Activated CD4-positive, alpha-beta T cell treated with anti-CD3 and anti-CD28 coated beads, Interleukin-2, Interleukin-6, amounts not matched to agents 100 ng/mL and 50 ng/mL, durations not matched to agents 16 hours and 8 hours (primary cell): ENCODE results near the gene TP53I3.
"Not testable (repeated sequence)": the region's sequence is repeated elsewhere in the genome, so short reads cannot be mapped to it uniquely, and the experiment has no call there.

ENCODE experiments used
- DNase-seq: peaks from one replicate; pipeline ENCODE4 v3.0.0-alpha.2; 2020

TP53I3 gene

DNA sequence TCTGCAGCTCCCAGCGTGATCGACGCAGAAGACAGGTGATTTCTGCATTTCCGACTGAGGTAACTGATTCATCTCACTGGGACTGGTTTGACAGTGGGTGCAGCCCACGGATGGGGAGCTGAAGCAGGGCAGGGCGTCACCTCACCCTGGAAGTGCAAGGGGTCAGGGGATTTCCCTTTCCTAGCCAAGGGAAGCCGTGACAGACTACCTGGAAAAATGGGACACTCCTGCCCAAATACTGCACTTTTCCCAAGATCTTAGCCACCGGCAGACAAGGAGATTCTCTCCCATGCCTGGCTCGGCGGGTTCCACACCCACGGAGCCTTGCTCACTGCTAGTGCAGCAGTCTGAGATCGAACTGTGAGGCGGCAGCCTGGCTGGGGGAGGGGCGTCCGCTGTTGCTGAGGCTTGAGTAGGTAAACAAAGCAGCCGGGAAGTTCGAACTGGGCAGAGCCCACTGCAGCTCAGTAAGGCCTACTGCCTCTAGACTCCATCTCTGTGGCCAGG, 10.6 kb upstream of the TP53I3 start:
- DNase-seq: not testable (repeated sequence)

DNA sequence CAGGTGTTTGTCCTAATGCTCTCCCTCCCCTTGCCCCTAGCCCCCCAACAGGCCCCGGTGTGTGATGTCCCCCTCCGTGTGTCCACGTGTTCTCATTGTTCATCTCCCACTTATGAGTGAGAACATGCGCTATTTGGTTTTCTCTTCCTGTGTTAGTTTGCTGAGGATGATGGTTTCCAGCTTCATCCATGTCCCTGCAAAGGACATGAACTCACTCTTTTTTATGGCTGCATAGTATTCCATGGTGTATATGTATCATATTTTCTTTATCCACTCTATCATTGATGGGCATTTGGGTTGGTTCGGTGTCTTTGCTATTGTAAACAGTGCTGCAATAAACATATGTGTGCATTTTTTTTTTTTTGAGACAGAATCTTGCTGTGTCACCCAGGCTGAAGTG, 8.6 kb upstream of the TP53I3 start:
- DNase-seq: not testable (repeated sequence)

DNA sequence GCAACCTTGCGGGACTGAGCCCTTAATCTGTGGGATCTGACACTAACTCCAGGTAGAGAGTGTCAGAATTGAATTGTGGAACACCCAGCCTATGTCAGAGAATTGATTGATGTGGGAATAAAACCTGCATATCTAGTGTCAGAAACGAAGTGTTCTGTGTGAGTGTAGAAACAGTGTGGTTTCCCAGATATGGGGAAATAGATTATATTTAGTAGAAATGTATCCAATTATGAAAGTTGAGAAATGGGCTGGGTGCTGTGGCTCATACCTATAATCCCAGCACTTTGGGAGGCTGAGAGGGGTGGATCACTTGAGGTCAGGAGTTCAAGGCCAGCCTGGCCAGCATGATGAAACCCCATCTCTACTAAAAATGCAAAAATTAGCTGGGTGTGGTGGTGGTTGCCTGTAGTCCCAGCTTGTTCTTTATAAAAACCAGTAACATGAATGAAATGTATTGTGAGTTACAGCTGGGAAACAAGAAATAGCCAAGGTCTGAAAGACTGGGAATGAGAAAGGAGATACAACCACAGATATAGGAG, 4.3 kb upstream of the TP53I3 start:
- no peak for DNase-seq

DNA sequence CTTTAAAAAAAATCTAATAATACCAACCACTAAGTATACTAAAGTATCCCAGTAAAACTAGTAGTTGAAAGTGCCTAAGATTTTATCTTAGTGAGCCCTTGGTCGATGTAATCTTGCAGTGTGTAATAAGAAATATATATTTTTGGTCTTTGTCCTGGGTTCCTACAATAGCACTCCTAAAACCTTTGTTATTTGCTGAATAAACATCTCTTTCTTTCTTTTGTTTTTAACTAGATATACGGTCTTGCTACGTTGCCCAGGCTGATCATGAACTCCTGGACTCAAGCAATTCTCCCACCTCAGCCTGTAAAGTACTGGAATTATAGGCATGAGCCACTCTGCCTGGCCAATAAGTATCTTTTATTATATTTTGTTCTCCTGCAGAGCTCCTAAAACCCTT, 2.4 kb upstream of the TP53I3 start:
- DNase-seq: no peak

DNA sequence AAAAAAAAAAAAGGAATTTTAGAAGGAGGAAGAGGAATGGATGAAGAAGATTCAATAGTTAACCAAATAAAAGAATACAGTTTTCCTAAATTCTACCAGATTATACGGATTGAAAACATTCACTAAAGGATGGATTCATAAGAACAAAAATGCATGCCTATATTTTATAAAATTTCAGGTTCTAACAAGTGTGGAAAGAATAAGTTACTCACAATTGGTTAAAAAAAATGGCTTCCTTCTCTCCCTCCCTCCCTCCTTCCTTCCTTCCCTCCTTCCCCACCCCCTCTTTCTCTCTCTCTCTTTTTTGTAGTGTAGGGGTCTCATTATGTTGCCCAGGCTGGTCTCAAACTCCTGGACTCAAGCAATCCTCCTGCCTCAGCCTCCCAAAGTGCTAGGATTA, 1.6 kb upstream of the TP53I3 start:
- DNase-seq: no peak

DNA sequence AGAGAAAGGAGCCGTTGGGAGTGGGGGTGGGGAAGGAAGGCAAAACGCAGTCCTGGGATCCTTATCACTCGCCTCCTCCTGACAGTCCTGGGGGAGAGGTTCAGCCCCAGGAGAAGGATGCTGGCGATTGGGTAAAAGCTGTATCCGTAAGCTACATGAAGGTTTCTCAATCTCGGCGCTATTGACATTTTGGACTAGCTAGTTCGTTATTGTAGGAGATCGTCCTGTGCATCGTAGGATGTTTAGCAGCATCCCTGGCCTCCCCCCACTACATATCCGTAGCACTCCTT, 511 bp upstream of the TP53I3 start:
- no peak for DNase-seq

DNA sequence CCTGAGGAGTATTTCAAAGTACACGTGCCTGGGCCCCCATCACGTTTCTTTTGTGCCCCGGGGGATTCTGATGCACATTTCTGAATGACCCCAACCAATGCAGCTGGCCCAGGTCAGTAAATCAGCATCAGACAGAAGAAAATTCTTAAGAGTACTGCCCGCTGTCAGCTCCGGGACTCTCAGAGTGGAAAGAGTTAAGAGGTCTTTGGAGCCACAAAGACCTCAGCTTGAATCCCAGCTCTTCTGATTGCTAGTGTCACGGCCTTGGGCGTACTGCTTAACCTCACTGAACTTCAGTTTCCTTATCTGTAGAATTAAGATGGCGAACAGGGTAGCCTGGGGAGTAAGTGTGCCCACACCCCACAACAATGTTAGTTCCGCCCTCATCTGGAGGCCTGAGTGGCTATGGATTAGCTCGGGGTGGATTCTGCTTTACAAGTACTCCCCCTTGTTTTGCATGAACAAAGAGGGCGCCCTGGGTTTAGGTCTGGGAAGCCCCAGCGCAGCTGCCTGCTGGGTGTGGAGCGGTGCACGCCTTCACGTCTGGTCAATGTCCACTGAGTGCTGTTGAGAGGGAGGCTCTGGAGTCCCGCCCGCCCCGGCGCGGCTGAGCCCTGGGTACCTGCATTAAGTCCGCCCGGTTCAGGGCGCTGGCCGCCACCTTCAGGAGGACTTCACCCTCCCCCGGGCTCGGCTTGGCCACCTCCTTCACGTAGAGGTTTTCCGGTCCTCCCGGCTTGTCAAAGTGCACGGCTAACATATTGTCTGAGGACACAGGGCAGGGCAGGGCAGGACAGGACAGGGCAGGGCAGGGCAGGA, 858 bp downstream of the TP53I3 start:
- peak; percentile 63 for DNase-seq

DNA sequence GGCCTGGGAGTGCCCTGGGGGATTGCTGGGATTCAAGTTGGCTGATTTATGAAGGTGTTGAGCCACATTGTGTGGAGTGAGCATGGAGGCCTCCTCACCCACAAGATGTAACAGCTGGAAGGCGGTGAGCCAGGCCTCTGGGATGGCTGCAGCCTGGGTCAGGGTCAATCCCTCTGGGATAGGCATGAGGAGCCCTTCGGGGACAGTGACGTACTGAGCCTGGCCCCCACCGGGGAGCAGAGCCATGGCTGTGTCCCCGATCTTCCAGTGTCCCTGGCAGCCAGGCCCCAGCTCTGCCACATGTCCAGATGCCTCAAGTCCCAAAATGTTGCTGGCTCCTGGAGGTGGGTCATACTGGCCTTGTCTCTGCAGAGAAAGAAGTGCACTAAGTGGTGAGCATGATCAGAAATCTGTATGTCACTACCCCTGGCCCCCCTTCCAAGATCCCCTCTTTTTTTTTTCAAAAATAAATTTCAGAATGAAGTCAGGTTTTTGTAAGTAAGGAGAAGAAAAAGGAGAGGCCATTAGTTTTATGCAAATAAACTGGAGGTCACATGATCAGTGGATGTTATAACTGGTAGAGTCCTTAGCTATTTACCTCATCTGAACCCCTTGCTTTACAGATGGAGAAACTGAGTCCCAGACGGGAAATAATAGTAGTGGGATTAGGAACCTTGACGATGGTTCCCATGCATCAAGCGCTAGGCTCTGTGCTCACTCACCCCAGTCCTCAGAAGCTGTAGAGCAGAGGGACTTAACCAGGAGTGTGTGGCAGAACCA, 1.7 kb downstream of the TP53I3 start:
- no peak for DNase-seq

DNA sequence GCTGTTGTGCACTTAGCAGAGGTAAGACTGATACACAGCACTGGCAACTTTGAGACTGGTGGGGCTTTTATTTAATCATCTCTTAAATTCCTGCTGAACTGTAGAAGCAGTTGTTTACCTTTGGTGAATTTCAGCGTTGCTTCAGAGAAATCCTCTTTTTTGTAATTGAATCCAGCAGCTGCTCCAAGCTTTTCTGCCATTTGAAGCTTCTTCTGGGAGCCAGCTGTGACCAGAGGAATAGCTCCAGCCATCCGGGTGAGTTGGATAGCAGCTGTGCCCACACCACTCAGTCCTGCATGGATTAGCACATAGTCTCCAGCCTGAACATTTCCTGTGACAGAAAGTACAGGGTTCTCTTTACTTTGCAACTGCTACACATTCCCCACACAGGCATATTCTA, 3.9 kb downstream of the TP53I3 start:
- no peak for DNase-seq

DNA sequence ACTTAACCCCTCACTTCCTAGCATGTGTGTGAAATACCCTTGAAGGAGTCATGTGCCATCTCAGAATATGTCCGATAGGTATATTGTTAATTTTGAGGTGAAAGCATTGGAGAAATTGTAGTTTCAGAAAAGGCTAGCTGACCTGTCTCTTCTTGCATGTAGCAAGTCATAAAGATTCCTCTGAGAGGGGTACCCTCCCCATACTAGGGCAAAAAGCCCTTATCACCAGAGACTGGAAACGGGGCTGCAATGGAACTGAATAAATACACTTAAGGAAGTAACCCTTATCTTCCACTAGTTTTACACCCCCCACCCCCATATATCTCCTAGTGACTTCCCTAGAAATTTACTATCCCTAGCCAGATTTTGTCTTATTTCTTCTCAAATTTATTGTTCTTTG, 6.8 kb downstream of the TP53I3 start:
- no peak for DNase-seq

DNA sequence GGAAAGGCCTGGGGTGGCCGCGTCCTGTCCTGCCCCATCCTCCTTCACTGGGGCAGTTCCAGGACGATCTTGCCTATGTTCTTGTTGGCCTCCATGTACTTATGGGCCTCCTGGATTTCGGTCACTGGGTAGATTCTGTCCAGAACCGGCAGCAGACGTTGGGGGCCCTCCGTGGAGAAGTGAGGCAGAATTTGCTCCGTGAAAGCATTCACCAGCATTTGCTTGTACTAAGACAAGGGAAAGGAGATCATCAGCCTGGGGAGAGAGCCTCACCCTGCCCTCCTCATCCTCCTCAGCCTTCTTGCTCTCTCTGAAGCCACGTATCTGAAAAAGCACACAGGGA, 7.1 kb downstream of the TP53I3 start:
- no peak for DNase-seq

DNA sequence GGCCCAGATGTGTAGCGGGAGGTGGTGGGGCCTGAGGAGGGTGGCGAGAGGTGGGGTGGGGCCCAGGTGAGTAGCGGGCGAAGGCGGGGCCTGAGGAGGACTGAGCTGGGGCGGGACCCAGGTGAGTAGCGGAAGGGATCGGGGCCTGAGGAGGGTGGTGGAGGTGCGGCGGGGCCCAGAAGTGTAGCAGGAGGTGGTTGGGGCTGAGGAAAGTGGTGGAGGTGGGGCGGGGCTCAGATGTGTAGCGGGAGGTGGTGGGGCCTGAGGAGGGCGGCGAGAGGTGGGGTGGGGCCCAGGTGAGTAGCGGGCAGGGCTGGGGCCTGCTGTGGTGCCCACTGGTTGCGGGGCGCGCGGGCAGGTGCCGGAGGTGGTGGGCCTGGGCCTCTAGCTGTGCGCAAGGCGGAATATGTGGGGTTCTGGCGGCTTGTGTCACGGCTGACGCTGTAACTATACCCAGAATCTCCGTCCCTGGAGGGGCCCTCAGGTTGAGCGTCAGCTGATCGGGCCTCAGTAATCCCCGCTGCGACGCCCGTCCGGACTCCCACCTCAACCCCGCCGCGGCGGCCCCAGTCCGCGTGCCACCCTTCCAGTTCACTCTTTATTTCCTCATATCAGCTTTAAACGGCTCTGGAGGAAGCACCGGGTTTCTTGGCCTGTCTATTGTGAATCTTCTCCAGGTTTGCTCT, 7.6 kb downstream of the TP53I3 start:
- DNase-seq: no peak

DNA sequence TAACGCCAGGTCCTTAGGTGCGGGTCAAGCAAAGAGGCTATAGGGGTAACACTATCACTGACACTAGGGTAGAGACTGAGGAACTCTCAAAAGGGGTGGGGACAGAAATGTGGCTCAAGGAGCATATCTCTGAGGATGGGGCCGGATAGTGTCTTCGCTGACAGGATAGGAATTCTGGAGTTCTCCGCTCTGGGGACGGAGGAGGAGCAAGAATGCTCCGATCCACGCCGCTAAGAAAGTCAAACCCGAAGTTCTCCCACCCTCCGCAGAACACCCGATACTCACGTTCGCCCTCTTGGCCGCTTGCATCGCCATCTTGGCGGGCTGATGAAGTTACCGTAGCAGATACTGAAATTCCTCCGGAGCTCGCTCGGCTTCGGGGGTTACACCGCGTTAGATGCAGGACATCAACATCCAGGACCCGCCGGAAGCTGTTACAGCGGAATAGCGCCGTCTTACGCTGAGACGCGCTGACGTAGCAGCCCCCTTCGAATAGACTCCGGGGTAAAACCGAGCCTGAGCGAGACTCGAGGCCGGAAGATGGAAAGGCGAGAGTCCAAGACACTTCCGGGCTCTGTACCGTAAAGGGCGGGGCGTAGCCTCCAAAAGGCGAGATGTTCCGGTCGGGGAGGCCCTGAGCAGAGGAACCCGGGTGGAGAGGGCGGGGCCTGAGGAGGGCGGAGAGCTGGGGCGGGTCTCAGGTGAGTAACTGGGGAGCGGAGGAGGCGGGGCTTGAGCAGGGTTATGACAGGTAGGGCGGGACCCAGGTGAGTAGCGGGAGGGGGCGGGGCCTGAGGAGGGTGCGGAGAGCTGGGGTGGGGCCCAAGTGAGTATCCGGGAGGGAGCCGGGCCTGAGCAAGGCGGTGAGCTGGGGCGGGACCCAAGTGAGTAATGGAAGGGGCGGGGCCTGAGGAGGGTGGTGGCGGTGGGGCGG, 8.5 kb downstream of the TP53I3 start, which contains the start of gene SF3B6:
TSS of gene SF3B6 (minus strand) at position 412 of the 934 bp plus-strand sequence. CDS start at position 315, 97 bp downstream.
- peak; percentile 99 for DNase-seq

DNA sequence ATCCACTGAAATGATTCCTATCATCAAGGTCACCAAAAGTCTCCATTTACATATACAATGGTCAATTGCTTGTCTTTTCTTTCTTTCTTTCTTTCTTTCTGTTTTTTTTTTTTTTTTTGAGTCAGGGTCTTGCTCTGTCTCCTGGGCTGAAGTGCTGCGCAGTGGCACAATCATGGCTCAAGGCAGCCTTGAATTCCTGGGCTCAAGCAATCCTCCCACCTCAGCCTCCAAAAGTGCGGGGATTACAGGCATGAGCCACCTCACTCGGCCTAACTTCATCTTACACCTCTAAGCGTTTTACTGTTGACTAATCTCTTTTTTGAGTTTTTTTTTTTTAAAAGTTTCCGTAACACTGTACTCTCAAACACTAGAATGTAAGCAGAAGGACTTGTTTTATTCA, 9.4 kb downstream of the TP53I3 start:
- DNase-seq: no peak

DNA sequence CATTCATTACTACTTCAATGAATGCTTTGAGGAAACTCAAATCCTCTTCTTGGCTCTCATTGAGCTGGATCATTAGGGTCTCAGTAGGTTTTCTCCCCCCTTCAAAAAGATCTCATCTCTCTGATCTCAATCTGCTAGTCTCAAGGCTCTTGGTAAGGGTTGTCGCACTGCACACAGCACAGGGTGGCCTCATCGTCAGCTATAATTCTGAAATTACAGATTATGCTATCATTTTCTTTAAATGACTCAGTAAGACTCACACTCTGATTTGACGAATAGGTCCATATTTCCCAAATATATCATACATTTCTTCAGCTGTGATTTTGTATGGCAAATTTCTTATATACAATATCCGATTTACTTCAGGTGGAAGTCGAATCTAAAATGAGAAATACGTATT, 10.8 kb downstream of the TP53I3 start:
- DNase-seq: peak; percentile 36

DNA sequence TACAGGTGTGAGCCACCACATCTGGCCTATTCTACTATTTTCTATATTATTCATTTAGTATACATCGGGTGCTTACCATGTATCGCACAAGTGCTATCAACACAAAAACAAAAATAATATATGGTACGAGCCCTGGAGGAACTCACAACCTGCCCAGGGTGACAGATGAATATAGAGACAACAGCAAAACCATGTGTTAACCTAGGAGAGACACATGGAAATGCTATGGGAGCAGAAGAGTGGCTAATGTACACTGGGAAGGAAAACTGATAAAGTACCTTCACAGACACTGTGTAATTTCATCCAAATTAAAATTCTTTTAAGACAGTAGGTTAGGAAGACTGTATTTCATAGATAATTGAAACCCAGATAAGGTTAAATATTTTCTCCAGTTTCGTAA, 12.4 kb downstream of the TP53I3 start:
- DNase-seq: no peak

DNA sequence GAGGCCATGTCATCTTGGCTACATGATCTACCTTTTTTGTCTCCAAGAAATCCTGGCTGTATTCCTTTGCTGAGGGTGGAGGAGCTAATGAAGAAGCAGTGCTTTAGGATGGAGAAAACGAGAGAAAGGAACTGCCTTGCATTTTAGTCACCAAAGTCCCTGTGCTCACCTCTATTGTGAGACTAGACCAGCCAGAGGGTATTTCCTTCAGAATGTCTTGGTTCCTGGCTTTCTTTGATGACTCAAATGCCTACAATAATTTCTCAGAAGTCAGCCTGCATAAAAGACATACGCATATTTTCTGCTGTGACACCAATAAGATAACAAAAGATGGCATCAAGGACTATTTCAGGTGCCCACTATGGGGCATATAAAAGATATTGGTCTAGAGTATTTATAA, 19.3 kb downstream of the TP53I3 start:
- peak; percentile 7 for DNase-seq

DNA sequence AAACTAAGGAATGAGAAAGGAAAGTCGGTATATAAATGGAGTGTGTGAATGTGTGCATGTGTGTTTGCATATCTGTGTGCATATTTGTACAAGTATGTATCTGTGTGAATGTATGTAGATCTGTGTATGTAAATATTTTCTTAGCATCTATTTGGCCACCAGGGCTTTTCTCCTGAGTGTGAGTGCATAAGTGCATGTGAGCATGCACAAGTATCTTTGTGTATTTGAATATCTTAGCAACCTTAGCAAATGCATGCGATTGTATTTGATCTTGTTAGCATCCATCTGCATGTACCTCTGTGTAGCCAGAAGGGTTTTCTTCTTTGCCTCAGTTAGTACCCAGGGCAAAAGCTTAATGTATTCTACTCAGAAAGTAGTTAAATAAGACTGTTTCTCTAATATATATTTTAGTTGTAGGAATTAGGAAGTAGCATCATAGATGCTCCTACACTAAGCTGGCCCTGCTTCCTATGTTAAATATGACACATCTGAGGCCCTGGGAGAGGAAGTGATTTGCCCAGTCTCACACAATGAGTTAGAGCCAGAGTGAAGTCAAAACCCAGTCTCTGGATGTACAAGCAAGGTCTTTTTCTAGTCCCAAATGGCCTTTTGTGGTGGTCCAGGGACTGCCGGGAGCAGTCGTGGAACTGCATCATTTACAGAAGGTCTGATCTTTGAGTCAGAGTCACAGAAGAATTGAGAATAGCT, 25.9 kb downstream of the TP53I3 start:
- no peak for DNase-seq

DNA sequence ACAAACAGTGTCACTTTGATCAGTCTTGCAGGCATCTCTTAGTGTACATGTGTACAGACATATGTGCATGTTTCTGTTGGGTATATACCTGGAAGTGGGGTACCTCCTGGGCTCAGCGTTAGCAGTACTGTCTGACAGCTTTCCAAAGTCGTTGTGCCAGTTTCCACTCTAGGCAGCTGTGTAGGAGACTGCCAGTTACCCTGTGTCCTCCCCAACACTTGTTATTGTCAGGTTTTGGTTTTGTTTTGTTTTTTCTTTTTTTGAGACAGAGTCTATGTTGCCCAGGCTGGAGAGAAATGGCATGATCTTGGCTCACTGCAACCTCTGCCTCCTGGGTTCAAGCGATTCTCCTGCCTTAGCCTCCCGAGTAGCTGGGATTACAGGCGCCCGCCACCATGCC, 28.9 kb downstream of the TP53I3 start:
- no peak for DNase-seq

DNA sequence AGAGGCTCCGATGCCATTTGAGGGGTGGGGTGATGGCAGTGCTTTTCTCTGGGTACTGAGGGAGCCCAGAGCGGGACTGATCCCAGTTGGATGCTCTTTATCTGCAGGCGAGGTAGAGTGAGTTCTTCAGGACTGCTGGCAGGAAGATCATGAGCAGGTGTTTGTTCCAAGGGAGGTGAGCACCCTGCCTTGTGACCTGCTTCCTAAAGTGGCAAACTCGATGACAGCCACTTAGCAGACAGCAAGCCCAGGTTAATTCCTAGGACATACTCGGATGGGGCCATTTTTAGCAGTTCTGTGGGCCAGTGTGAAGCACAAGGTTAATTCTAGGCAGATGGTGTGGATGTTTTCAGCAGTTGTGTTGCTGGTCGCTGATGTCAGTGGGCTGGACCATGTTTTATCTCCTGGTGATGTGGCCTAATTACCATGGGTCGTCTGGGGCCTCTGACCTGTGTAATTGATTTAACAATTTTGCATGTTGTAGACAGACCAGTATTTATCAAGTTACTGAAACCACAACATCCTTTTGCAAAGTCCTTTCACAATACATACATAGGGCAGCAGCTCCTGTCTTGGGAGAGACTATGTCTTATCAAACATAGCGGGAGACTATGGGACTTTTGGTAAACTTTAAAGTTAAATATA, 30.1 kb downstream of the TP53I3 start:
- DNase-seq: no peak

DNA sequence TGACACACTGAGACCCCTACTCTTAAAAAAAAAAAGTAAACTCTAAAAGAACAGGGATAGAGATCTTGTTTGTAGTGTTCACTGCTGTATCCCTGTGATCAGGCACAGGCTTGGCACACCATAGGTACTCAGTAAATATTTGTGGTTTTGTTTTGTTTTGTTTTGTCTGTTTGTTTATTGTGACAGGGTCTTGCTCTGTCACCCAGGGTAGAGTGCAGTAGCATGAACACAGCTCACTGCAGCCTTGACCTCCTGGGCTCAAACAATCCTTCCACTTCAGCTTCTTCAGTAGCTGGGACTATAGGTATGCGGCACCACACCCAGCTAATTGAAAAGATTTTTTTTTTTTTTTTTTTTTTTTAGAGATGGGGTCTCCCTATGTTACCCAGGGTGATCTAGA, 31.7 kb downstream of the TP53I3 start:
- DNase-seq: no peak
